HG03108 (cell line): ENCODE measurements around the gene ELOA.
A peak's percentile ranks its signal among the peaks of the same experiment; 100 is the strongest.
"Not testable (repeated sequence)": the region's sequence is repeated elsewhere in the genome, so short reads cannot be mapped to it uniquely, and the experiment has no call there.

Experiments used
- ATAC-seq: cut with Tn5 transposase; IDR thresholded peaks from one replicate; pipeline ENCODE4 v1.9.1; 2021; ENCODE audit warnings: moderate library complexity; ENCODE audit not compliant: unreplicated experiment

Gene ELOA

DNA sequence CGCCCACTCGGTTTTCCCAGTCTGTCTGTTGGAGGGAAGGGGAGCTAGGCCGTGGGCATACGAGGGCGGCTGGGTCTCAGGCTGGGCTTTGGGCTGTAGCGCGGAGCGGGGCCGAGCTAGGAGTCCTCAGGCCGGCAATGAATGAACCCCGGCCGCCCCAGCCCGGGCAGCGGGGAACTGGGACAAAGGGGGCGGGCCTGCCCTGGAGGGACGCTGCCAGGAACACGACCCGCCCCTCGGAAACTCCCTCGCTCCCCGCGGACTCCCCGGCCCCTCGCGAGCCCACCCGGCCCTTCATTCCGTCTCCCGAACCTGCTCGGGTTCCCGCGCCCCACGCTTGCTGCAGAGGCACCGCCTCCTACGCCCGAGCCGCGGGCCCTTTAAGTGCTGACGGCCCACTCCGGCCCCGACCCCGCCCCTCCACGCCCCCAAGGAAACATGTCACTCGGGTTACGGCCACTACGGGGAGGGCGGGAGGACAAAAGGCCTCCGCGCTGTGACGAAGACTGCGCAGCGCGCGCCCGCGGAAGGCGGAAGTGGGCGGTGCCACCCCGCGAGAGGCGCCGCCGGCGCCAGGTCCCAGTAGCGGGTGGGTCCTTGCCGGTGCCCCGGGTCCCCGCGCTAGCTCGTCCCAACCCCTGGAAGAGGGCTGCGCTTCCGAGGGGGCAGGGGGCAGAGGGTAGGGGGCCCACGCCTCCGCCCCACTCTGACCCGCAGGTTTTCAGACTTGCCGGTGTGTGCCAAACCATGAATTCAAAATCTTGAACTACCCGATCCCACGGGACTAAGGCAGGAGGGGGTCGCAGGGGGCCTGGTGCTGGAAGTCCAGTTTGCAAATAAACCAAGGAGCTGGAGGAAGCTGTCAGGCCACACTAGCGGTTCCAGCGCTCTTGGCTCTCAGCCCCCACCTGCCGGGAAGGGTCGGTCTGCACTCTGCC is 57.4 kb downstream of the ELOA start, which contains the start of gene GALE:
TSS of gene GALE (minus strand) at position 355 of the 938 bp plus-strand sequence. CDS start 1,747 bp downstream, outside the sequence.
- peak; percentile 65 for ATAC-seq

GRCh38 chr1:23801338-23801748 is 58.1 kb downstream of the ELOA start:
- no peak for ATAC-seq

GRCh38 chr1:23801876-23802275 is 58.6 kb downstream of the ELOA start:
- no peak for ATAC-seq

DNA sequence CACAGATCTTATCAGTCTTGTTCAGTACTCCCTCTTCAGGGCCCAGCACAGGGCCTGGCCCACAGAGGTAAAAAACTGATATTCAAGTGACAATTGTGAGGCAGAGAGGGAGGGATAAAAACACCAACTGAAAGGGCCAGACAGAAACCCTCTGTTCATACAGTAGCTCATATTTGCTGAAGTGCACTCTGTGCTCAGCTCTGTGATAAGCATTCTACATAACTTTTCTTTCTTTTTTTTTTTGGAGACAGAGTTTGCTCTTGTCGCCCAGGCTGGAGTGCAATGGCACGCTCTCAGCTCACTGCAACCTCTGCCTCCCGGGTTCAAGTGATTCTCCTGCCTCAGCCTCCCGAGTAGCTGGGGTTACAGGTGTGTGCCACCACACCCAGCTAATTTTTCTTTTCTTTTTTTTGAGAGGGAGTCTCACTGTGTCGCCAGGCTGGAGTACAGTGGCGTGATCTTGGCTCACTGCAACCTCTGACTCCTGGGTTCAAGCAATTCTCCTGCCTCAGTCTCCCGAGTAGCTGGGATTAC is 59.6 kb downstream of the ELOA start:
- not testable (repeated sequence) for ATAC-seq

DNA sequence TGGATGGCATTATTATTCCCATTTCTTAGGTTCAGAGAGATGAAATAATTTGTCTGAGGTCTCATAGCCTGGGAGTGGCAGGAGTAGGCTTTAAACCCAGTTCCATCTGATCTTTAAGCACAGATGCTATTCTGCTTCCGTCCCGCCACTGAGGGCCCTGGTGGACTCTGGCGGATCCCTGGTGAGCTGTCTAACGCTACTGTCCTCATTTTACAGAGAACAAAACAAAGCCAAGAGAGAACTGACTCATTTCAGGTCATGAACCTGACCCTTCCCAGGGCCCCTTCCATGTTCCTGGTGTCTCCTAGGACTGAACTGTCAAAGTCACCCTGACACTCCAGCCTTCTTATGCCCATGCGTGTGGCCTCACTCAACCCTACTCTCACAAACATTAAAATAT is 60.4 kb downstream of the ELOA start:
- ATAC-seq: no peak

- no peak for ATAC-seq
Observed at GRCh38 chr1:23804183-23804835, 61.0 kb downstream of the ELOA start.

DNA sequence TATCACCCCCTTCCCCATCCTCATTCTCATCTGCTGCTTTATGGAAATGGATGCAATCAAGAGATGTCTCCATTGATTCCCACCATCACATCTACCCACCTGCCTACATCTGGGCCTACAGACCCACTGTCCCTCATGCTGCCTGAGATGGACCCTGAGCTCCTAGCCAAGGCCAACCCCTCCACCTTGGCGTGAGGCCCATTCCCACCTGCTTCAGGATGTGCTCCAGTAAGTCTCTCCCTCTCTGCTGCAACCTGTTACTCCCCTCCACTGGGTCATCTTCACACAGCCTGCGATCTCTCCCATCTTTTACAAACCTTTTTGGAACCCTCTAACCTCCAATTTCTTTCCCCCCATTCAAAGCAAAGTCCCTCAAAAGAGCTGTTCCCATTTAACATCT is 61.8 kb downstream of the ELOA start:
- no peak for ATAC-seq

DNA sequence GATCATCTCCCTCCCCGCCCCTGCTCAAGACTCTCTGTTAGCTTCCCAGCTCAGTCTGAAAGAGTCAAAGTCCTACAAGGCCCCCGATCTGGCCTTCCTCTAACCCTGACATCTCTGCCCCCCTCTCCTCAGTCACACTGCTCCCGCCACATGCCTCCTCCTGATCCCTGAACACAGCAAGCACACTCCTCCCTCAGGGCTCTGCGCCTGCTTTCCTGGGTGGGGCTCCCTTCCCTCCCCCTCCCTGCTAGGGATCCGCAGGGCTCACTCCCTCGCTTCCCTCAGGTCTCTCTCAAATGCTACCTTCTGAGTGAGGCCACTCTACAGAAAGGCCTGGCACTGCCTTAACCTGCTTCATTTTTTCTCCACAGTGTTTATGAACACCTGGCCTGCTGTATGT is 63.0 kb downstream of the ELOA start:
- ATAC-seq: no peak

DNA sequence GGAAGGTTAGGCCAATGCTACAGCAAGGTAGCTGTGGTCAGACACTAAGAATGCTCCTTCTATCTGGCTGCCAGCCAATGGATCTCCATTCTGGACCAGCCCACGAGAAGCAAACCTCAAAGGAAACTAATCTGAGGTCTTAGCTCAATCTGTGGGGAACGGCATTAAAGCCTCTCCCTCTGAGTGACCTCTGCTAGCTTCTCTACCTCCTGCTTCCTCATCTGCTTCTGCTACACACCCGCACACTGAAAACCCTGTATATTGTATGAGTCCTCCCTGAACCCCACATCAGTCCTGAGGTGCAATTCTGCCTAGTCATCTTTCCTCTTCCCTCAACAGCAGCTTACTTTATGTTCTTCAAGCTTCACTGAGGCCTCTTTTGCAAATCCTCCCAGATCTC is 64.2 kb downstream of the ELOA start:
- no peak for ATAC-seq

DNA sequence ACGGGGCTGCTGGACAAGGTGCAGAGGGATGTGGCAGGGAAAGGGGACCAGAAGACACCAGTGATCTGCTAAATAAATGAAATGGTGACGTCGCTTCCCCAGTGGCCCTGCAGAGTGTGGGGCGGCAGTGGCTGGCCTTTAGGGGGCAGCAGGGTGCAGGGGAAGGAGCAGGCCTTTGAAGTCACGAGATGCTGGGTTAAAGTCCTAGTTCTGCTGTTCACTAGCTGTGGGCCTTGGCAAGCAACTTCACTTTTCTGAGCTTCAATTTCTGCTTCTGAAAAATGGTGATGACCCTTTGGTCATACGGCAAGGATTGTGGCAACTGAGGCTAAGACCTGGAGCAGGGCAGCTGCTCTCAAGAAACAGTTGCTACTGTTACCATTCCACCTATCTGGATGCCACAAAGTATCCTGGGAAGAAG is 66.5 kb downstream of the ELOA start:
- peak; percentile 56 for ATAC-seq

- ATAC-seq: no peak
Observed at GRCh38 chr1:23810818-23811540, 67.7 kb downstream of the ELOA start.
